ENCODE data around the gene NADSYN1.

The NADSYN1 gene

GRCh38 chr11:71454470-71455113 is 1.6 kb downstream of the NADSYN1 start:
- H3K36me3 ChIP-seq (ENCODE audit: insufficient read depth, low read length): peaks cover 44% of the 10 kb centered on the region
- peaks cover 19% of the 10 kb centered on the region for H3K4me1 ChIP-seq (ENCODE audit: insufficient read depth, low read length)
- no peak overlapping the region for H3K27ac ChIP-seq (ENCODE audit: low read depth, low read length)
- H3K9me3 ChIP-seq (ENCODE audit: low read length): no peaks in the 10 kb centered on the region
- no peaks in the 10 kb centered on the region for H3K27me3 ChIP-seq (ENCODE audit: control insufficient read depth in 1 of 2, insufficient read depth in 2 of 2, low read length in 2 of 2)
- no peak overlapping the region for H3K9ac ChIP-seq (ENCODE audit: low read length)
- no peak overlapping the region for H3K4me3 ChIP-seq (ENCODE audit: low read depth in 1 of 2, low read length in 2 of 2)

GRCh38 chr11:71456294-71456693 is 3.3 kb downstream of the NADSYN1 start:
- Histone ChIP-seq H3K36me3 (ENCODE audit: insufficient read depth, low read length) (peaks cover 60% of the 10 kb centered on the region), H3K9me3 (ENCODE audit: low read length) (no peaks in the 10 kb centered on the region)

GRCh38 chr11:71456831-71457230 is 3.8 kb downstream of the NADSYN1 start:
- H3K36me3 ChIP-seq (ENCODE audit: insufficient read depth, low read length): peaks cover 64% of the 10 kb centered on the region
- no peak overlapping the region for H3K27ac ChIP-seq (ENCODE audit: low read depth, low read length)
- no peak overlapping the region for H3K9ac ChIP-seq (ENCODE audit: low read length)
- no peak overlapping the region for H3K4me3 ChIP-seq (ENCODE audit: low read depth in 1 of 2, low read length in 2 of 2)
- H3K27me3 ChIP-seq (ENCODE audit: control insufficient read depth in 1 of 2, insufficient read depth in 2 of 2, low read length in 2 of 2): no peaks in the 10 kb centered on the region
- no peaks in the 10 kb centered on the region for H3K9me3 ChIP-seq (ENCODE audit: low read length)
- H3K4me1 ChIP-seq (ENCODE audit: insufficient read depth, low read length): peaks cover 16% of the 10 kb centered on the region

More at GRCh38 chr11:71456294-71456693, 3.3 kb downstream of the NADSYN1 start:
- Histone ChIP-seq H3K4me3 (ENCODE audit: low read depth in 1 of 2, low read length in 2 of 2) (no peak overlapping the region), H3K4me1 (ENCODE audit: insufficient read depth, low read length) (peaks cover 18% of the 10 kb centered on the region), H3K9ac (ENCODE audit: low read length) (no peak overlapping the region), H3K27me3 (ENCODE audit: control insufficient read depth in 1 of 2, insufficient read depth in 2 of 2, low read length in 2 of 2) (no peaks in the 10 kb centered on the region), H3K27ac (ENCODE audit: low read depth, low read length) (no peak overlapping the region)

- H3K27me3 ChIP-seq (ENCODE audit: control insufficient read depth in 1 of 2, insufficient read depth in 2 of 2, low read length in 2 of 2): no peaks in the 10 kb centered on the region
- no peak overlapping the region for H3K4me3 ChIP-seq (ENCODE audit: low read depth in 1 of 2, low read length in 2 of 2)
- peaks cover 11% of the 10 kb centered on the region for H3K4me1 ChIP-seq (ENCODE audit: insufficient read depth, low read length)
- H3K27ac ChIP-seq (ENCODE audit: low read depth, low read length): no peak overlapping the region
- H3K9ac ChIP-seq (ENCODE audit: low read length): no peak overlapping the region
- H3K36me3 ChIP-seq (ENCODE audit: insufficient read depth, low read length): peaks cover 65% of the 10 kb centered on the region
- H3K9me3 ChIP-seq (ENCODE audit: low read length): no peaks in the 10 kb centered on the region
These were observed 5.4 kb downstream of the NADSYN1 start for GRCh38 chr11:71458146-71459070.

GRCh38 chr11:71459076-71459766 is 6.2 kb downstream of the NADSYN1 start:
- no peaks in the 10 kb centered on the region for H3K27me3 ChIP-seq (ENCODE audit: control insufficient read depth in 1 of 2, insufficient read depth in 2 of 2, low read length in 2 of 2)
- no peak overlapping the region for H3K4me3 ChIP-seq (ENCODE audit: low read depth in 1 of 2, low read length in 2 of 2)
- H3K27ac ChIP-seq (ENCODE audit: low read depth, low read length): no peak overlapping the region
- H3K9ac ChIP-seq (ENCODE audit: low read length): no peak overlapping the region
- peaks cover 65% of the 10 kb centered on the region for H3K36me3 ChIP-seq (ENCODE audit: insufficient read depth, low read length)
- H3K9me3 ChIP-seq (ENCODE audit: low read length): no peaks in the 10 kb centered on the region
- peaks cover 4% of the 10 kb centered on the region for H3K4me1 ChIP-seq (ENCODE audit: insufficient read depth, low read length)

GRCh38 chr11:71459767-71460320 is 6.8 kb downstream of the NADSYN1 start:
- Histone ChIP-seq H3K36me3 (ENCODE audit: insufficient read depth, low read length) (peaks cover 64% of the 10 kb centered on the region), H3K27me3 (ENCODE audit: control insufficient read depth in 1 of 2, insufficient read depth in 2 of 2, low read length in 2 of 2) (no peaks in the 10 kb centered on the region), H3K4me1 (ENCODE audit: insufficient read depth, low read length) (no peaks in the 10 kb centered on the region), H3K4me3 (ENCODE audit: low read depth in 1 of 2, low read length in 2 of 2) (no peak overlapping the region), H3K27ac (ENCODE audit: low read depth, low read length) (no peak overlapping the region), H3K9ac (ENCODE audit: low read length) (no peak overlapping the region), H3K9me3 (ENCODE audit: low read length) (no peaks in the 10 kb centered on the region)

GRCh38 chr11:71461696-71462095 is 8.7 kb downstream of the NADSYN1 start:
- Histone ChIP-seq H3K4me3 (ENCODE audit: low read depth in 1 of 2, low read length in 2 of 2) (no peak overlapping the region), H3K9ac (ENCODE audit: low read length) (no peak overlapping the region), H3K4me1 (ENCODE audit: insufficient read depth, low read length) (no peaks in the 10 kb centered on the region), H3K36me3 (ENCODE audit: insufficient read depth, low read length) (peaks cover 57% of the 10 kb centered on the region), H3K27me3 (ENCODE audit: control insufficient read depth in 1 of 2, insufficient read depth in 2 of 2, low read length in 2 of 2) (no peaks in the 10 kb centered on the region), H3K27ac (ENCODE audit: low read depth, low read length) (no peak overlapping the region), H3K9me3 (ENCODE audit: low read length) (no peaks in the 10 kb centered on the region)

- Histone ChIP-seq H3K9ac (ENCODE audit: low read length) (no peak overlapping the region), H3K4me3 (ENCODE audit: low read depth in 1 of 2, low read length in 2 of 2) (no peak overlapping the region), H3K9me3 (ENCODE audit: low read length) (no peaks in the 10 kb centered on the region), H3K36me3 (ENCODE audit: insufficient read depth, low read length) (peaks cover 47% of the 10 kb centered on the region), H3K4me1 (ENCODE audit: insufficient read depth, low read length) (no peaks in the 10 kb centered on the region), H3K27ac (ENCODE audit: low read depth, low read length) (no peak overlapping the region), H3K27me3 (ENCODE audit: control insufficient read depth in 1 of 2, insufficient read depth in 2 of 2, low read length in 2 of 2) (no peaks in the 10 kb centered on the region)
These were observed 9.7 kb downstream of the NADSYN1 start for GRCh38 chr11:71462726-71463125.

- Histone ChIP-seq H3K27me3 (ENCODE audit: control insufficient read depth in 1 of 2, insufficient read depth in 2 of 2, low read length in 2 of 2) (no peaks in the 10 kb centered on the region), H3K36me3 (ENCODE audit: insufficient read depth, low read length) (peaks cover 40% of the 10 kb centered on the region), H3K4me1 (ENCODE audit: insufficient read depth, low read length) (no peaks in the 10 kb centered on the region)
These were observed 10.6 kb downstream of the NADSYN1 start for GRCh38 chr11:71463331-71464211.

GRCh38 chr11:71465054-71465453 is 12.1 kb downstream of the NADSYN1 start:
- Histone ChIP-seq H3K4me3 (ENCODE audit: low read depth in 1 of 2, low read length in 2 of 2) (no peak overlapping the region), H3K9me3 (ENCODE audit: low read length) (no peaks in the 10 kb centered on the region), H3K27me3 (ENCODE audit: control insufficient read depth in 1 of 2, insufficient read depth in 2 of 2, low read length in 2 of 2) (no peaks in the 10 kb centered on the region), H3K4me1 (ENCODE audit: insufficient read depth, low read length) (no peaks in the 10 kb centered on the region), H3K36me3 (ENCODE audit: insufficient read depth, low read length) (peaks cover 25% of the 10 kb centered on the region), H3K27ac (ENCODE audit: low read depth, low read length) (no peak overlapping the region), H3K9ac (ENCODE audit: low read length) (no peak overlapping the region)

More at GRCh38 chr11:71463331-71464211, 10.6 kb downstream of the NADSYN1 start:
- Histone ChIP-seq H3K9me3 (ENCODE audit: low read length) (no peaks in the 10 kb centered on the region), H3K27ac (ENCODE audit: low read depth, low read length) (no peak overlapping the region), H3K9ac (ENCODE audit: low read length) (no peak overlapping the region), H3K4me3 (ENCODE audit: low read depth in 1 of 2, low read length in 2 of 2) (no peak overlapping the region)
